WERI-Rb-1 (cell line): ENCODE results near the gene EXPH5.

Source experiments
- DNase-seq: peaks from one replicate; pipeline ENCODE4 v3.0.0-alpha.2; 2020
- H3K27ac ChIP-seq: fragments of 250-450 bp; sonication (Bioruptor Pico); 2 replicates; pipeline ENCODE4 v1.5.1; 2020; ENCODE audit warnings: mild to moderate bottlenecking, moderate library complexity
- H3K27me3 ChIP-seq: fragments of 250-450 bp; sonication (Bioruptor Pico); 2 replicates; pipeline ENCODE4 v1.5.1; 2021; ENCODE audit warnings: mild to moderate bottlenecking, low read depth, moderate library complexity; ENCODE audit not compliant: insufficient read depth, severe bottlenecking
- H3K36me3 ChIP-seq: fragments of 250-450 bp; sonication (Bioruptor Pico); 2 replicates; pipeline ENCODE4 v1.5.1; 2020; ENCODE audit warnings: mild to moderate bottlenecking, moderate library complexity
- H3K4me3 ChIP-seq: 2 replicates; pipeline ENCODE4 v1.5.1; 2011; ENCODE audit warnings: low read depth, mild to moderate bottlenecking, control low read depth, low read length
- H3K9me3 ChIP-seq: fragments of 250-450 bp; sonication (Bioruptor Pico); 2 replicates; pipeline ENCODE4 v1.5.1; 2021; ENCODE audit warnings: mild to moderate bottlenecking, moderate library complexity; ENCODE audit not compliant: severe bottlenecking
- CTCF ChIP-seq: IDR thresholded peaks from 2 replicates; pipeline ENCODE4 v1.5.1; 2011; ENCODE audit warnings: low read depth, mild to moderate bottlenecking, control low read depth, inconsistent platforms, low read length

The EXPH5 gene

GRCh38 chr11:108468478-108468864 lies 125.1 kb downstream of the EXPH5 start:
- Histone ChIP-seq H3K36me3 (peaks cover 3% of the 10 kb centered on the region; the same call in 1 of the 2 replicates), H3K27me3 (no peaks in the 10 kb centered on the region), H3K27ac (peak overlapping the region; percentile 98), H3K4me3 (no peak overlapping the region), H3K9me3 (no peaks in the 10 kb centered on the region)
- no peak for TF ChIP-seq CTCF
- no peak for DNase-seq

- Histone ChIP-seq H3K27ac (peak within 1 kb of the TSS; percentile 98), H3K27me3 (no peaks in the 10 kb centered on the region), H3K36me3 (no peaks in the 10 kb centered on the region), H3K9me3 (no peaks in the 10 kb centered on the region), H3K4me3 (peak within 1 kb of the TSS; percentile 97)
- no peak for TF ChIP-seq CTCF
- DNase-seq = peak; percentile 96
These were observed 126.3 kb downstream of the EXPH5 start, which contains the start of gene C11orf65 for GRCh38 chr11:108467091-108467823. Gene C11orf65 (minus strand): TSS chr11:108467529. CDS start chr11:108461559, 5,970 bp downstream.

- TF ChIP-seq CTCF = no peak
- Histone ChIP-seq H3K9me3 (no peaks in the 10 kb centered on the region), H3K27me3 (no peaks in the 10 kb centered on the region), H3K27ac (peak overlapping the region; percentile 98), H3K36me3 (no peaks in the 10 kb centered on the region), H3K4me3 (peak overlapping the region; percentile 97)
- DNase-seq = no peak
These were observed 127.2 kb downstream of the EXPH5 start for GRCh38 chr11:108466405-108466804.
